ENCODE measurements around the gene CDC42EP5. TPM values are rescaled to one million over a fixed set of nuclear protein-coding genes. Genes with fewer than 3 reads are reported as not detected.
"Not testable (repeated sequence)": the region's sequence is repeated elsewhere in the genome, so short reads cannot be mapped to it uniquely, and the experiment has no call there.

Gene CDC42EP5
- total and polyA plus RNA-seq, 2 donors (not counting 1 experiment from before 2014, with no cell fraction given), result not detected

- H3K4me1 ChIP-seq (ENCODE audit: control insufficient read depth in 2 of 2, insufficient read depth in 2 of 2, low read length in 2 of 2); H3K4me3 Mint-ChIP-seq; H3K79me2 ChIP-seq (ENCODE audit: control insufficient read depth, insufficient read depth, low read length); H3K4me3 ChIP-seq (ENCODE audit: control extremely low read depth in 1 of 5, extremely low read depth in 1 of 5, insufficient read depth in 1 of 5, low read depth in 2 of 5, low read length in 4 of 5); DNase-seq; H2AFZ ChIP-seq (ENCODE audit: insufficient read depth, low read depth, low read length, poor library complexity, severe bottlenecking); intact Hi-C loops (cut with micrococcal nuclease); H3K36me3 ChIP-seq (replicated peaks in 1 of 2; ENCODE audit: control extremely low read depth in 1 of 2, control insufficient read depth in 1 of 2, extremely low read depth in 1 of 2, insufficient read depth in 2 of 2, low read length in 1 of 2); H3K27ac ChIP-seq (ENCODE audit: low read length in 2 of 2); H3K4me2 ChIP-seq (replicated peaks; ENCODE audit: low read depth, low read length, poor library complexity, severe bottlenecking); H3K9me3 Mint-ChIP-seq (ENCODE audit: insufficient read depth); H4K20me1 ChIP-seq (ENCODE audit: control insufficient read depth, insufficient read depth, low read length, poor library complexity, severe bottlenecking); H3K9me3 ChIP-seq (ENCODE audit: control extremely low read depth in 1 of 3, control insufficient read depth in 2 of 3, insufficient read depth in 1 of 3, low read length in 2 of 3); H3K27ac Mint-ChIP-seq; POLR2A ChIA-PET; H3K9ac ChIP-seq (ENCODE audit: low read length); ATAC-seq (ENCODE audit: low read depth); H3K4me1 Mint-ChIP-seq: not testable (repeated sequence)
- whole genome bisulfite sequencing (ENCODE audit: insufficient coverage), result 83% methylated on average over 1 of the region's 5 CpGs
- CTCF ChIA-PET, result interaction anchor here (0.6 kb wide), 1 partner anchor 187 kb away, joined by 3 read pairs; no protein-coding TSS in a partner anchor
- H3K27me3 Mint-ChIP-seq, result peaks cover 42% of the 10 kb centered on the region
- peaks cover 0 to 12% (median 4%) of the 10 kb centered on the region in 4 experiments for H3K27me3 ChIP-seq (replicated peaks in 1 of 4; ENCODE audit: control extremely low read depth in 1 of 4, control insufficient read depth in 3 of 4, insufficient read depth in 4 of 4, low read length in 3 of 4)
Observed at GRCh38 chr19:54495284-54495683, 22.2 kb upstream of the CDC42EP5 start.

- Mint-ChIP-seq H3K4me3 (no peak overlapping the region), H3K27me3 (peaks cover 42% of the 10 kb centered on the region), H3K9me3 (ENCODE audit: insufficient read depth) (no peaks in the 10 kb centered on the region), H3K4me1 (peaks cover 10% of the 10 kb centered on the region), H3K27ac (no peak overlapping the region)
- CTCF ChIA-PET, result no interaction called here
- WGBS (ENCODE audit: insufficient coverage), result 80% methylated on average over 6 of the region's 10 CpGs
- Histone ChIP-seq H4K20me1 (ENCODE audit: control insufficient read depth, insufficient read depth, low read length, poor library complexity, severe bottlenecking) (no peaks in the 10 kb centered on the region), H3K4me3 (ENCODE audit: control extremely low read depth in 1 of 5, extremely low read depth in 1 of 5, insufficient read depth in 1 of 5, low read depth in 2 of 5, low read length in 4 of 5) (no peak overlapping the region), H2AFZ (ENCODE audit: insufficient read depth, low read depth, low read length, poor library complexity, severe bottlenecking) (no peak overlapping the region), H3K9ac (ENCODE audit: low read length) (no peak overlapping the region), H3K27me3 (replicated peaks in 1 of 4; ENCODE audit: control extremely low read depth in 1 of 4, control insufficient read depth in 3 of 4, insufficient read depth in 4 of 4, low read length in 3 of 4) (peaks cover 0 to 16% (median 4%) of the 10 kb centered on the region in 4 experiments), H3K4me2 (replicated peaks; ENCODE audit: low read depth, low read length, poor library complexity, severe bottlenecking) (no peak overlapping the region), H3K9me3 (ENCODE audit: control extremely low read depth in 1 of 3, control insufficient read depth in 2 of 3, insufficient read depth in 1 of 3, low read length in 2 of 3) (no peaks in the 10 kb centered on the region), H3K79me2 (ENCODE audit: control insufficient read depth, insufficient read depth, low read length) (no peaks in the 10 kb centered on the region), H3K36me3 (replicated peaks in 1 of 2; ENCODE audit: control extremely low read depth in 1 of 2, control insufficient read depth in 1 of 2, extremely low read depth in 1 of 2, insufficient read depth in 2 of 2, low read length in 1 of 2) (no peaks in the 10 kb centered on the region), H3K4me1 (ENCODE audit: control insufficient read depth in 2 of 2, insufficient read depth in 2 of 2, low read length in 2 of 2) (peaks cover 0 to 10% of the 10 kb centered on the region in 2 donors), H3K27ac (ENCODE audit: low read length in 2 of 2) (no peak overlapping the region)
- POLR2A ChIA-PET, result no interaction called here
- TF ChIP-seq, protein P1, sequence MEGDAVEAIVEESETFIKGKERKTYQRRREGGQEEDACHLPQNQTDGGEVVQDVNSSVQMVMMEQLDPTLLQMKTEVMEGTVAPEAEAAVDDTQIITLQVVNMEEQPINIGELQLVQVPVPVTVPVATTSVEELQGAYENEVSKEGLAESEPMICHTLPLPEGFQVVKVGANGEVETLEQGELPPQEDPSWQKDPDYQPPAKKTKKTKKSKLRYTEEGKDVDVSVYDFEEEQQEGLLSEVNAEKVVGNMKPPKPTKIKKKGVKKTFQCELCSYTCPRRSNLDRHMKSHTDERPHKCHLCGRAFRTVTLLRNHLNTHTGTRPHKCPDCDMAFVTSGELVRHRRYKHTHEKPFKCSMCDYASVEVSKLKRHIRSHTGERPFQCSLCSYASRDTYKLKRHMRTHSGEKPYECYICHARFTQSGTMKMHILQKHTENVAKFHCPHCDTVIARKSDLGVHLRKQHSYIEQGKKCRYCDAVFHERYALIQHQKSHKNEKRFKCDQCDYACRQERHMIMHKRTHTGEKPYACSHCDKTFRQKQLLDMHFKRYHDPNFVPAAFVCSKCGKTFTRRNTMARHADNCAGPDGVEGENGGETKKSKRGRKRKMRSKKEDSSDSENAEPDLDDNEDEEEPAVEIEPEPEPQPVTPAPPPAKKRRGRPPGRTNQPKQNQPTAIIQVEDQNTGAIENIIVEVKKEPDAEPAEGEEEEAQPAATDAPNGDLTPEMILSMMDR (IDR thresholded peaks at IDR 0.05), result no peak
- no peak for TF ChIP-seq EZH2 (IDR thresholded peaks at IDR 0.05; ENCODE audit: borderline replicate concordance, insufficient read depth, low read depth, low read length, poor library complexity, severe bottlenecking)
- intact Hi-C loops (cut with micrococcal nuclease), result no loop called here
- ATAC-seq (ENCODE audit: low read depth), result no peak
- DNase-seq, result no peak
Observed at GRCh38 chr19:54493967-54494585, 21.0 kb upstream of the CDC42EP5 start.

DNA sequence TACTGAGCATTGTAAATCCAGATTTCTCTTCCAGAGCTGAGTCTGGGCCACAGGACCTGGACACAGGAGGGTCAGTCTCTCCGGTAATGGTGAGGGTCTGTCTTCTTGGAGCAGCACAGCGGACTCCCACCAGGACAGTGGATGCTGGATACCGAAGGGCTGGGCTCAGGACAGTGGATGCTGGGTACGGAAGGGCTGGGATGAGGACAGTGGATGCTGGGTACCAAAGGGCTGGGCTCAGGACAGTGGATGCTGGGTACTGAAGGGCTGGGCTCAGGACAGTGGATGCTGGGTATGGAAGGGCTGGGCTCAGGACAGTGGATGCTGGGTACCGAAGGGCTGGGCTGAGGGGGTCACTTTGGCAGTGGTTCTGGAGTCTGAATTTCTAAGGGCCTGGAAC lies 20.0 kb upstream of the CDC42EP5 start:
- H3K9me3 ChIP-seq (ENCODE audit: control extremely low read depth in 1 of 3, control insufficient read depth in 2 of 3, insufficient read depth in 1 of 3, low read length in 2 of 3); H3K4me1 Mint-ChIP-seq; DNase-seq; H3K4me2 ChIP-seq (replicated peaks; ENCODE audit: low read depth, low read length, poor library complexity, severe bottlenecking); H3K27ac Mint-ChIP-seq; CTCF ChIA-PET; H4K20me1 ChIP-seq (ENCODE audit: control insufficient read depth, insufficient read depth, low read length, poor library complexity, severe bottlenecking); H3K4me1 ChIP-seq (ENCODE audit: control insufficient read depth in 2 of 2, insufficient read depth in 2 of 2, low read length in 2 of 2); H3K9me3 Mint-ChIP-seq (ENCODE audit: insufficient read depth); ATAC-seq (ENCODE audit: low read depth); H2AFZ ChIP-seq (ENCODE audit: insufficient read depth, low read depth, low read length, poor library complexity, severe bottlenecking); H3K4me3 ChIP-seq (ENCODE audit: control extremely low read depth in 1 of 5, extremely low read depth in 1 of 5, insufficient read depth in 1 of 5, low read depth in 2 of 5, low read length in 4 of 5); H3K9ac ChIP-seq (ENCODE audit: low read length); H3K27ac ChIP-seq (ENCODE audit: low read length in 2 of 2); POLR2A ChIA-PET; intact Hi-C loops (cut with micrococcal nuclease); H3K79me2 ChIP-seq (ENCODE audit: control insufficient read depth, insufficient read depth, low read length); H3K36me3 ChIP-seq (replicated peaks in 1 of 2; ENCODE audit: control extremely low read depth in 1 of 2, control insufficient read depth in 1 of 2, extremely low read depth in 1 of 2, insufficient read depth in 2 of 2, low read length in 1 of 2); H3K4me3 Mint-ChIP-seq: not testable (repeated sequence)
- peaks cover 0 to 16% (median 4%) of the 10 kb centered on the region in 4 experiments for H3K27me3 ChIP-seq (replicated peaks in 1 of 4; ENCODE audit: control extremely low read depth in 1 of 4, control insufficient read depth in 3 of 4, insufficient read depth in 4 of 4, low read length in 3 of 4)
- WGBS (ENCODE audit: insufficient coverage), result 93% methylated on average over 5 of the region's 5 CpGs
- H3K27me3 Mint-ChIP-seq, result peaks cover 40% of the 10 kb centered on the region

Measured in B cell (primary cell).